WTC11 (cell line): ENCODE measurements around the gene APMAP. TPM values are rescaled to one million over a fixed set of nuclear protein-coding genes. Genes with fewer than 3 reads are reported as not detected.

Experiments
- ATAC-seq: fragments of 200-7000 bp; cut with Tn5 transposase; 2 replicates; pipeline ENCODE4 v1.10.0; 2021; ENCODE audit warnings: mild to moderate bottlenecking, moderate library complexity
- CTCF ChIA-PET: fragments of 300-600 bp; sonication (Branson Sonifier 250); formaldehyde crosslinking; loops from one replicate; lab custom pipeline; 2021; ENCODE audit warnings: antibody characterized with exemption; lab: Charles Lee
- POLR2A ChIA-PET: fragments of 350-600 bp; sonication (Branson Sonifier 250); formaldehyde crosslinking; loops from one replicate; lab custom pipeline; 2021; ENCODE audit warnings: antibody characterized with exemption; lab: Charles Lee
- DNase-seq: peaks from one replicate; pipeline ENCODE4 v3.0.0; 2021; ENCODE audit warnings: low spot score
- H3K27ac Mint-ChIP-seq: 2 replicates; pipeline ENCODE4 v1.8.0; 2021; ENCODE audit warnings: mixed read lengths
- H3K27me3 Mint-ChIP-seq: 2 replicates; pipeline ENCODE4 v1.8.0; 2021; ENCODE audit warnings: low read depth, mild to moderate bottlenecking, moderate library complexity, mixed read lengths
- H3K36me3 Mint-ChIP-seq: 2 replicates; pipeline ENCODE4 v1.8.0; 2021; ENCODE audit warnings: mixed read lengths
- H3K4me1 Mint-ChIP-seq: 2 replicates; pipeline ENCODE4 v1.8.0; 2022; ENCODE audit warnings: mixed read lengths
- H3K4me3 Mint-ChIP-seq: 2 replicates; pipeline ENCODE4 v1.8.0; 2021; ENCODE audit warnings: mild to moderate bottlenecking, moderate library complexity, mixed read lengths
- H3K9me3 Mint-ChIP-seq: 2 replicates; pipeline ENCODE4 v1.8.0; 2021; ENCODE audit warnings: mixed read lengths
- CBFB ChIP-seq: sonication (generic); formaldehyde crosslinking; IDR thresholded peaks from 2 replicates; pipeline ENCODE4 v1.8.1; 2022; ENCODE audit warnings: mild to moderate bottlenecking, low read depth, missing genetic modification reagents
- CREM ChIP-seq: sonication (generic); formaldehyde crosslinking; IDR thresholded peaks from 2 replicates; pipeline ENCODE4 v1.8.1; 2022; ENCODE audit warnings: mild to moderate bottlenecking, missing genetic modification reagents, moderate library complexity
- ETV6 ChIP-seq: sonication (generic); formaldehyde crosslinking; IDR thresholded peaks from 2 replicates; pipeline ENCODE4 v1.8.1; 2022; ENCODE audit warnings: mild to moderate bottlenecking, missing genetic modification reagents
- NR3C1 ChIP-seq: sonication (generic); formaldehyde crosslinking; conservative IDR thresholded peaks from 2 replicates; pipeline ENCODE4 v1.8.1; 2023; ENCODE audit warnings: low read depth, mild to moderate bottlenecking, missing genetic modification reagents
- OVOL2 ChIP-seq: fragments of 250-450 bp; sonication (Bioruptor Pico); IDR thresholded peaks from 2 replicates; pipeline ENCODE4 v1.9.0; 2021; ENCODE audit warnings: mild to moderate bottlenecking, borderline replicate concordance
- PRRX2 ChIP-seq: fragments of 250-450 bp; sonication (Bioruptor Pico); IDR thresholded peaks from 2 replicates; pipeline ENCODE4 v1.8.0; 2021; ENCODE audit warnings: mild to moderate bottlenecking
- RELA ChIP-seq: sonication (generic); formaldehyde crosslinking; IDR thresholded peaks from 2 replicates; pipeline ENCODE4 v1.8.1; 2022; ENCODE audit warnings: missing genetic modification reagents, mild to moderate bottlenecking, borderline replicate concordance
- SMAD3 ChIP-seq: sonication (generic); formaldehyde crosslinking; IDR thresholded peaks from 2 replicates; pipeline ENCODE4 v1.8.0; 2022; ENCODE audit warnings: missing genetic modification reagents, mild to moderate bottlenecking, borderline replicate concordance
- TP53 ChIP-seq: sonication (generic); formaldehyde crosslinking; IDR thresholded peaks from 2 replicates; pipeline ENCODE4 v1.8.1; 2023; ENCODE audit warnings: mild to moderate bottlenecking, missing genetic modification reagents
- ZNF138 ChIP-seq: sonication (generic); formaldehyde crosslinking; conservative IDR thresholded peaks from 2 replicates; pipeline ENCODE4 v1.8.1; 2022; ENCODE audit warnings: mild to moderate bottlenecking, moderate library complexity, missing genetic modification reagents
- ZNF263 ChIP-seq: sonication (generic); formaldehyde crosslinking; IDR thresholded peaks from 2 replicates; pipeline ENCODE4 v1.8.1; 2022; ENCODE audit warnings: low read depth, mild to moderate bottlenecking, moderate library complexity, missing genetic modification reagents
- total RNA-seq: library from RNA; stranded (reverse); gene quantifications from 3 replicates; pipeline ENCODE4 v1.2.3, GENCODE V29; 2021
- TF ChIP-seq, protein P1 (sequence below): sonication (generic); formaldehyde crosslinking; IDR thresholded peaks from 2 replicates; pipeline ENCODE4 v1.8.0; 2023; ENCODE audit warnings: mild to moderate bottlenecking, missing genetic modification reagents
- TF ChIP-seq, protein P2 (sequence below): sonication (generic); formaldehyde crosslinking; IDR thresholded peaks from 2 replicates; pipeline ENCODE4 v1.8.1; 2022; ENCODE audit warnings: missing genetic modification reagents, borderline replicate concordance
- TF ChIP-seq, protein P3 (sequence below): sonication (generic); formaldehyde crosslinking; IDR thresholded peaks from 2 replicates; pipeline ENCODE4 v1.8.1; 2023; ENCODE audit warnings: mild to moderate bottlenecking, missing genetic modification reagents
- TF ChIP-seq, protein P4 (sequence below): fragments of 250-450 bp; sonication (Bioruptor Pico); IDR thresholded peaks from 2 replicates; pipeline ENCODE4 v1.8.0; 2021; ENCODE audit warnings: mild to moderate bottlenecking
- TF ChIP-seq, protein P5 (sequence below): fragments of 250-450 bp; sonication (Bioruptor Pico); conservative IDR thresholded peaks from 2 replicates; pipeline ENCODE4 v1.9.0; 2021; ENCODE audit warnings: mild to moderate bottlenecking
- TF ChIP-seq, protein P6 (sequence below): sonication (generic); formaldehyde crosslinking; IDR thresholded peaks from 2 replicates; pipeline ENCODE4 v1.8.1; 2022; ENCODE audit warnings: low read depth, mild to moderate bottlenecking, moderate library complexity, missing genetic modification reagents, borderline replicate concordance
- TF ChIP-seq, protein P7 (sequence below): sonication (generic); formaldehyde crosslinking; IDR thresholded peaks from 2 replicates; pipeline ENCODE4 v1.8.0; 2023; ENCODE audit warnings: missing genetic modification reagents
- TF ChIP-seq, protein P8 (sequence below): sonication (generic); formaldehyde crosslinking; IDR thresholded peaks from 2 replicates; pipeline ENCODE4 v1.8.0; 2022; ENCODE audit warnings: mild to moderate bottlenecking, missing genetic modification reagents

APMAP gene
- total RNA-seq, 1 experiment from 2014 or later, result 55.3 TPM

DNA sequence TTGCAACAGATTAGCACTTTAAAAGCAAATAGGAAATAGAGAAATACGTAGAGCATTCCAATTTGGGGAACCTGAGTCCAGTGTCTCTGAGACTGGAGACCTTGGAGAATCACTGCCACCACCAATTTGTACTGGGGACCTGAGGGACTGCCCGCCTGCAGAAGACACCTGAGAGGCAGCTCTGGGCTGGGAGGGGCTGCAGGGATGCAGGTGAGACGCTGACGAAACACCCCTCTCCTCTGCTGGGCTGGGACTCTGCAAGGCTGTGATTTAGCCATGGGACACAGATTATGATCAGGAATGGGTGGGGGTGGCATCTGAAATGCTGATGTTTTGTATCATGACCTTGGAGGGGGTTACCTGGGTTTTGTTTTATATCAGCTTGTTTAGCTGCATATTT is 7.0 kb upstream of the APMAP start:
- Mint-ChIP-seq H3K9me3 (peaks cover 8% of the 10 kb centered on the region), H3K4me1 (peaks cover 3% of the 10 kb centered on the region; the same call in 1 of the 2 replicates), H3K27ac (no peak overlapping the region), H3K36me3 (no peaks in the 10 kb centered on the region), H3K4me3 (no peak overlapping the region), H3K27me3 (peaks cover 4% of the 10 kb centered on the region; the same call in 1 of the 2 replicates)
- CTCF ChIA-PET, result interaction anchor here (0.5 to 1.4 kb wide), 2 partner anchors 16 to 66 kb away, joined by 3 to 7 read pairs; no protein-coding TSS in a partner anchor
- TF ChIP-seq, protein P1, sequence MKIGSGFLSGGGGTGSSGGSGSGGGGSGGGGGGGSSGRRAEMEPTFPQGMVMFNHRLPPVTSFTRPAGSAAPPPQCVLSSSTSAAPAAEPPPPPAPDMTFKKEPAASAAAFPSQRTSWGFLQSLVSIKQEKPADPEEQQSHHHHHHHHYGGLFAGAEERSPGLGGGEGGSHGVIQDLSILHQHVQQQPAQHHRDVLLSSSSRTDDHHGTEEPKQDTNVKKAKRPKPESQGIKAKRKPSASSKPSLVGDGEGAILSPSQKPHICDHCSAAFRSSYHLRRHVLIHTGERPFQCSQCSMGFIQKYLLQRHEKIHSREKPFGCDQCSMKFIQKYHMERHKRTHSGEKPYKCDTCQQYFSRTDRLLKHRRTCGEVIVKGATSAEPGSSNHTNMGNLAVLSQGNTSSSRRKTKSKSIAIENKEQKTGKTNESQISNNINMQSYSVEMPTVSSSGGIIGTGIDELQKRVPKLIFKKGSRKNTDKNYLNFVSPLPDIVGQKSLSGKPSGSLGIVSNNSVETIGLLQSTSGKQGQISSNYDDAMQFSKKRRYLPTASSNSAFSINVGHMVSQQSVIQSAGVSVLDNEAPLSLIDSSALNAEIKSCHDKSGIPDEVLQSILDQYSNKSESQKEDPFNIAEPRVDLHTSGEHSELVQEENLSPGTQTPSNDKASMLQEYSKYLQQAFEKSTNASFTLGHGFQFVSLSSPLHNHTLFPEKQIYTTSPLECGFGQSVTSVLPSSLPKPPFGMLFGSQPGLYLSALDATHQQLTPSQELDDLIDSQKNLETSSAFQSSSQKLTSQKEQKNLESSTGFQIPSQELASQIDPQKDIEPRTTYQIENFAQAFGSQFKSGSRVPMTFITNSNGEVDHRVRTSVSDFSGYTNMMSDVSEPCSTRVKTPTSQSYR, result no peak
- TF ChIP-seq NR3C1 (CRISPR knock-in tag) (no peak), PRRX2 (CRISPR knock-in tag) (no peak), ZNF263 (CRISPR knock-in tag) (no peak), ETV6 (CRISPR knock-in tag) (no peak), CBFB (no peak), CREM (CRISPR knock-in tag) (no peak), ZNF138 (CRISPR knock-in tag) (no peak), SMAD3 (no peak), RELA (CRISPR knock-in tag) (no peak), TP53 (CRISPR knock-in tag) (no peak), OVOL2 (CRISPR knock-in tag) (no peak)
- TF ChIP-seq, protein P2, sequence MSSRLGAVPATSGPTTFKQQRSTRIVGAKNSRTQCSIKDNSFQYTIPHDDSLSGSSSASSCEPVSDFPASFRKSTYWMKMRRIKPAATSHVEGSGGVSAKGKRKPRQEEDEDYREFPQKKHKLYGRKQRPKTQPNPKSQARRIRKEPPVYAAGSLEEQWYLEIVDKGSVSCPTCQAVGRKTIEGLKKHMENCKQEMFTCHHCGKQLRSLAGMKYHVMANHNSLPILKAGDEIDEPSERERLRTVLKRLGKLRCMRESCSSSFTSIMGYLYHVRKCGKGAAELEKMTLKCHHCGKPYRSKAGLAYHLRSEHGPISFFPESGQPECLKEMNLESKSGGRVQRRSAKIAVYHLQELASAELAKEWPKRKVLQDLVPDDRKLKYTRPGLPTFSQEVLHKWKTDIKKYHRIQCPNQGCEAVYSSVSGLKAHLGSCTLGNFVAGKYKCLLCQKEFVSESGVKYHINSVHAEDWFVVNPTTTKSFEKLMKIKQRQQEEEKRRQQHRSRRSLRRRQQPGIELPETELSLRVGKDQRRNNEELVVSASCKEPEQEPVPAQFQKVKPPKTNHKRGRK (CRISPR knock-in tag), result no peak
- TF ChIP-seq, protein P3, sequence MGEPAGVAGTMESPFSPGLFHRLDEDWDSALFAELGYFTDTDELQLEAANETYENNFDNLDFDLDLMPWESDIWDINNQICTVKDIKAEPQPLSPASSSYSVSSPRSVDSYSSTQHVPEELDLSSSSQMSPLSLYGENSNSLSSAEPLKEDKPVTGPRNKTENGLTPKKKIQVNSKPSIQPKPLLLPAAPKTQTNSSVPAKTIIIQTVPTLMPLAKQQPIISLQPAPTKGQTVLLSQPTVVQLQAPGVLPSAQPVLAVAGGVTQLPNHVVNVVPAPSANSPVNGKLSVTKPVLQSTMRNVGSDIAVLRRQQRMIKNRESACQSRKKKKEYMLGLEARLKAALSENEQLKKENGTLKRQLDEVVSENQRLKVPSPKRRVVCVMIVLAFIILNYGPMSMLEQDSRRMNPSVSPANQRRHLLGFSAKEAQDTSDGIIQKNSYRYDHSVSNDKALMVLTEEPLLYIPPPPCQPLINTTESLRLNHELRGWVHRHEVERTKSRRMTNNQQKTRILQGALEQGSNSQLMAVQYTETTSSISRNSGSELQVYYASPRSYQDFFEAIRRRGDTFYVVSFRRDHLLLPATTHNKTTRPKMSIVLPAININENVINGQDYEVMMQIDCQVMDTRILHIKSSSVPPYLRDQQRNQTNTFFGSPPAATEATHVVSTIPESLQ, result no peak
- TF ChIP-seq, protein P4, sequence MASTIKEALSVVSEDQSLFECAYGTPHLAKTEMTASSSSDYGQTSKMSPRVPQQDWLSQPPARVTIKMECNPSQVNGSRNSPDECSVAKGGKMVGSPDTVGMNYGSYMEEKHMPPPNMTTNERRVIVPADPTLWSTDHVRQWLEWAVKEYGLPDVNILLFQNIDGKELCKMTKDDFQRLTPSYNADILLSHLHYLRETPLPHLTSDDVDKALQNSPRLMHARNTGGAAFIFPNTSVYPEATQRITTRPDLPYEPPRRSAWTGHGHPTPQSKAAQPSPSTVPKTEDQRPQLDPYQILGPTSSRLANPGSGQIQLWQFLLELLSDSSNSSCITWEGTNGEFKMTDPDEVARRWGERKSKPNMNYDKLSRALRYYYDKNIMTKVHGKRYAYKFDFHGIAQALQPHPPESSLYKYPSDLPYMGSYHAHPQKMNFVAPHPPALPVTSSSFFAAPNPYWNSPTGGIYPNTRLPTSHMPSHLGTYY (CRISPR knock-in tag), result no peak
- TF ChIP-seq, protein P5, sequence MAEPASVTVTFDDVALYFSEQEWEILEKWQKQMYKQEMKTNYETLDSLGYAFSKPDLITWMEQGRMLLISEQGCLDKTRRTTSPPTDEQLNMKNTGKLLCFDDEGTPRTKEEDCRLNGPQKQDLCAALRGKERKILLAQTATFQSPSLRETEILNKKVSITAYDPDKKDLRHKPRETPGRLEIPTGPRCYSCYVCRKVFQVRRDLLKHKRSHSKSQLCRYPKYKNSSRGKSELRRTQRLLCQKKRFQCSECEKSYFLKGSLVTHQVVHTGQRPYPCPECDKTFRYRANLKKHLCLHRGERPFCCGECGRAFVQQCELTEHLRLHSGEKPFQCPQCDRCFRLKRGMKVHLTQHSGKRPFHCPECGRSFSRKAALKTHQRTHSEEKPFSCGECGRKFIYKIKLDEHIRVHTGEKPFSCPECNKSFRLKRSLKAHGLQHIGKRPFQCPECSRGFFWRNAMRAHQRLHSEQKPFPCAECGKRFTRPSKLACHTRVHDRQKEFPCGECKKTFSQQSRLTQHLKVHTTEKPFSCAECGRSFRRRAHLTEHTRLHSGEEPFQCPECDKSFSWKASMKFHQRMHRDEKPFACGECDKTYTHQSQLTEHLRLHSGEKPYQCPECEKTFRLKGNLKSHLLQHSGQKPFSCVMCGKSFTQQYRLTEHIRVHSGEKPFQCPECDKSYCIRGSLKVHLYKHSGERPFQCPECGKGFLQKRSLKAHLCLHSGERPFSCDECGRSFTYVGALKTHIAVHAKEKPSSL, result no peak
- TF ChIP-seq, protein P6, sequence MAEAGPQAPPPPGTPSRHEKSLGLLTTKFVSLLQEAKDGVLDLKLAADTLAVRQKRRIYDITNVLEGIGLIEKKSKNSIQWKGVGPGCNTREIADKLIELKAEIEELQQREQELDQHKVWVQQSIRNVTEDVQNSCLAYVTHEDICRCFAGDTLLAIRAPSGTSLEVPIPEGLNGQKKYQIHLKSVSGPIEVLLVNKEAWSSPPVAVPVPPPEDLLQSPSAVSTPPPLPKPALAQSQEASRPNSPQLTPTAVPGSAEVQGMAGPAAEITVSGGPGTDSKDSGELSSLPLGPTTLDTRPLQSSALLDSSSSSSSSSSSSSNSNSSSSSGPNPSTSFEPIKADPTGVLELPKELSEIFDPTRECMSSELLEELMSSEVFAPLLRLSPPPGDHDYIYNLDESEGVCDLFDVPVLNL (CRISPR knock-in tag), result no peak
- TF ChIP-seq, protein P7, sequence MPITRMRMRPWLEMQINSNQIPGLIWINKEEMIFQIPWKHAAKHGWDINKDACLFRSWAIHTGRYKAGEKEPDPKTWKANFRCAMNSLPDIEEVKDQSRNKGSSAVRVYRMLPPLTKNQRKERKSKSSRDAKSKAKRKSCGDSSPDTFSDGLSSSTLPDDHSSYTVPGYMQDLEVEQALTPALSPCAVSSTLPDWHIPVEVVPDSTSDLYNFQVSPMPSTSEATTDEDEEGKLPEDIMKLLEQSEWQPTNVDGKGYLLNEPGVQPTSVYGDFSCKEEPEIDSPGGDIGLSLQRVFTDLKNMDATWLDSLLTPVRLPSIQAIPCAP (CRISPR knock-in tag), result no peak
- TF ChIP-seq, protein P8, sequence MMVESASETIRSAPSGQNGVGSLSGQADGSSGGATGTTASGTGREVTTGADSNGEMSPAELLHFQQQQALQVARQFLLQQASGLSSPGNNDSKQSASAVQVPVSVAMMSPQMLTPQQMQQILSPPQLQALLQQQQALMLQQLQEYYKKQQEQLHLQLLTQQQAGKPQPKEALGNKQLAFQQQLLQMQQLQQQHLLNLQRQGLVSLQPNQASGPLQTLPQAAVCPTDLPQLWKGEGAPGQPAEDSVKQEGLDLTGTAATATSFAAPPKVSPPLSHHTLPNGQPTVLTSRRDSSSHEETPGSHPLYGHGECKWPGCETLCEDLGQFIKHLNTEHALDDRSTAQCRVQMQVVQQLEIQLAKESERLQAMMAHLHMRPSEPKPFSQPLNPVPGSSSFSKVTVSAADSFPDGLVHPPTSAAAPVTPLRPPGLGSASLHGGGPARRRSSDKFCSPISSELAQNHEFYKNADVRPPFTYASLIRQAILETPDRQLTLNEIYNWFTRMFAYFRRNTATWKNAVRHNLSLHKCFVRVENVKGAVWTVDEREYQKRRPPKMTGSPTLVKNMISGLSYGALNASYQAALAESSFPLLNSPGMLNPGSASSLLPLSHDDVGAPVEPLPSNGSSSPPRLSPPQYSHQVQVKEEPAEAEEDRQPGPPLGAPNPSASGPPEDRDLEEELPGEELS (CRISPR knock-in tag), result no peak
- ATAC-seq, result no peak
- DNase-seq, result no peak
- POLR2A ChIA-PET, result no interaction called here
